Globus pallidus (tissue), 1 donor: Measurements from ENCODE around the gene GPNMB.
"Not testable (repeated sequence)": the region's sequence is repeated elsewhere in the genome, so short reads cannot be mapped to it uniquely, and the experiment has no call there.

ENCODE experiments used
- DNase-seq: peaks from one replicate; pipeline ENCODE4 v3.0.0-alpha.2; 2015; ENCODE audit warnings: low spot score

GPNMB gene

GRCh38 chr7:23306936-23307521, 60.5 kb downstream of the GPNMB start:
- no peak for DNase-seq

DNA sequence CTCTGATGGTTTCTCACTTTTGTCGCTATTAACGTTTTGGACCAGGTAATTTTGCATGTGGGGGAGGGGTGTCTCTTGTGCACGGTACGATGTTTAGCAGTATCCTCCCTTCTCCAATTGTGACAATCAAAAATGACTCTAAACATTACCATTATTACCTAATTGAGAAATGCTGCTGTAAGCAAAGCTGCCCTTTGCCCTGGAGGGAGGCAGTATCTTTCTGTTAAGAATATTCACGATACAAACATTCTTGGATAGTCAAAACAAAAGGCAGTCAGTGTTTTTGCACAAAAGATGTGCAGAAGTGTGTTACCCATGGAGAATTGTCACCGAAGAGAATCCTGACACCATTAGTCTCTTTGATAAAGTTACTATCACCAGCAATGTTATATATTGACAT, 62.2 kb downstream of the GPNMB start:
- DNase-seq, result no peak

GRCh38 chr7:23312141-23312540, 65.6 kb downstream of the GPNMB start:
- not testable (repeated sequence) for DNase-seq

DNA sequence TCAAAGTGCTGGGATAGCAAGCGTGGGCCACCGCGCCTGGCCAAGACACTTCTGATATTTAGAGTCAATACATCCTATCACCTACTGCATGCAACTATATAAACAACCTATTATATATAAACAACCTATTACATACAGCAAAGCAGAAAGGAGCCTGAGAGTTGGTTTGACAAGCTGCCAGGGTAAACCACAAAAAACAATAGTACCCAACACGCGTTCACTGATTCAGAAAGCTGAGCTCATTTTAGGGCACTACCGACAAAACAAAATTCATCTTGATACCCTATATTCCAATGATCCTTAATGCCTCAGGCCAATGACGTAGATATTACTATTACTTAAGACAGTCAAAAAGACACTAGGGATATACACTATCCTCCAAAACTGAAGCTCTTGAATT, 68.8 kb downstream of the GPNMB start:
- DNase-seq, result no peak
